ENCODE measurements around the gene PIN4. TPM values are rescaled to one million over a fixed set of nuclear protein-coding genes. Genes with fewer than 3 reads are reported as not detected.

PIN4 gene
- total and polyA plus RNA-seq, 2 of the 8 experiments (the other 6 are each of a cell fraction or from before 2014, with no cell fraction given) = 4.8 to 9.4 TPM

DNA sequence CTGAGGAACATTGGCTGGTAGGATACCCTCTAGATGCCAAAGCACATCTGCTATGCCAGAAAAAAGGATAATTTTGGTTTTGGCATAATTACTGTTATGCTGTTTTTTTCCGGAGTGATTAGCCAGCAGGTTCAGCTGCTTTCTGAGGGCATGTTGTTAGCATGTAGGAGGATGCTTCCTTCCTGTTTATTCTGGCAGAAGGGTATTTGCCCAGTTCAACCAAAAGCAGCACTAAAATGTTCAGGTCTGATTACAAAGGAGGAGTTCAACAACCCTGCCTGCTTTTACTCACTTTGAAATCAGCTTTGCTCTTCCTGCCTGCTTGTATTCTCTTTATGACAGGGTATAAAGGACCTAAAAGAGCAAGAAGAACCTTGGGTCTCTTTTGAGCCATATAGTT, 35.4 kb downstream of the PIN4 start:
- Histone ChIP-seq H3K27ac (ENCODE audit: low read depth, low read length) (no peak overlapping the region), H3K79me2 (ENCODE audit: control insufficient read depth in 1 of 2, insufficient read depth in 2 of 2, low read length in 2 of 2) (0 out of 4 replicates have a peak, but pooled peaks cover 0 to 3% of the 10 kb centered on the region in 2 experiments), H3K4me2 (ENCODE audit: insufficient read depth in 1 of 2, low read depth in 2 of 2, low read length in 2 of 2) (no peak overlapping the region), H2BK20ac (ENCODE audit: low read length) (no peak overlapping the region), H4K91ac (replicated peaks; ENCODE audit: insufficient read length, low read length) (no peak overlapping the region), H3K4me3 (ENCODE audit: extremely low read depth in 1 of 4, insufficient read depth in 2 of 4, low read depth in 3 of 4, low read length in 4 of 4) (no peak overlapping the region), H3K9ac (replicated peaks in 1 of 4; ENCODE audit: extremely low read depth in 1 of 4, low read depth in 3 of 4, low read length in 3 of 4) (no peak overlapping the region), H2BK15ac (ENCODE audit: low read length) (no peak overlapping the region), H3K23me2 (ENCODE audit: low read depth, low read length) (no peaks in the 10 kb centered on the region), H3K18ac (ENCODE audit: extremely low read depth, low read length) (no peak overlapping the region), H4K5ac (ENCODE audit: insufficient read length, low read depth, low read length) (no peak overlapping the region), H2BK120ac (replicated peaks; ENCODE audit: low read depth, low read length) (no peak overlapping the region), H2AK5ac (ENCODE audit: low read depth, low read length) (no peak overlapping the region), H2BK5ac (ENCODE audit: low read depth, low read length) (no peak overlapping the region), H3K36me3 (ENCODE audit: control insufficient read depth in 2 of 4, insufficient read depth in 4 of 4, low read length in 3 of 4) (no peaks in the 10 kb centered on the region; a peak in 1 of 8 replicates), H2AFZ (ENCODE audit: low read length) (no peak overlapping the region), H4K20me1 (replicated peaks in 1 of 2; ENCODE audit: control insufficient read depth in 1 of 2, insufficient read depth in 2 of 2, low read length in 2 of 2) (no peaks in the 10 kb centered on the region), H3K79me1 (ENCODE audit: low read depth, low read length) (no peaks in the 10 kb centered on the region), H3K4me1 (replicated peaks in 1 of 4; ENCODE audit: control insufficient read depth in 3 of 4, insufficient read depth in 4 of 4, low read length in 3 of 4) (no peaks in the 10 kb centered on the region), H3K14ac (ENCODE audit: insufficient read length) (no peak overlapping the region), H3K9me3 (ENCODE audit: insufficient read depth in 2 of 2, low read depth in 1 of 2, low read length in 1 of 2) (peaks cover 0 to 6% of the 10 kb centered on the region in 2 experiments; a peak in 2 of 4 replicates), H3K27me3 (replicated peaks in 1 of 4; ENCODE audit: control insufficient read depth in 3 of 4, extremely low read depth in 1 of 4, insufficient read depth in 3 of 4, low read length in 3 of 4) (no peaks in the 10 kb centered on the region), H4K8ac (ENCODE audit: extremely low read depth, insufficient read depth, low read length) (no peak overlapping the region), H3K4ac (replicated peaks; ENCODE audit: insufficient read length, low read depth, low read length) (no peak overlapping the region), H3K56ac (replicated peaks; ENCODE audit: insufficient read length, low read depth, low read length) (no peak overlapping the region), H2BK12ac (ENCODE audit: low read depth, low read length) (no peak overlapping the region), H3K23ac (ENCODE audit: insufficient read length) (no peak overlapping the region)
- WGBS, 2 experiments (ENCODE audit: extremely low coverage in 1 of 2, insufficient coverage in 1 of 2, insufficient read length in 1 of 2, insufficient replicate concordance in 2 of 2, low coverage in 1 of 2, low lambda C conversion rate in 2 of 2, missing lambda C conversion rate in 1 of 2) = 100% methylated on average over 1 of the region's 1 CpG; no CpG with 5 or more reads in 1 of the 2 experiments
- CTCF ChIA-PET (ENCODE audit: partially characterized antibody) = no interaction called here
- POLR2A ChIA-PET (ENCODE audit: partially characterized antibody) = interaction anchor here (1.2 kb wide), 1 partner anchor 22 kb away, joined by 3 read pairs; the partner anchor contains the start of gene ERCC6L
- no peak for DNase-seq (ENCODE audit: low read depth in 1 of 2, low spot score in 2 of 2)
- FAIRE-seq = no peak
- TF ChIP-seq TCF12 (IDR thresholded peaks at IDR 0.05; ENCODE audit: low read depth, low read length) (no peak), SP1 (IDR thresholded peaks at IDR 0.05; ENCODE audit: low read depth, low read length) (no peak), KDM5A (IDR thresholded peaks at IDR 0.05; ENCODE audit: low read length) (no peak), HDAC6 (IDR thresholded peaks at IDR 0.05; ENCODE audit: low read depth, low read length) (no peak), TAF7 (optimal IDR thresholded peaks at IDR 0.05; ENCODE audit: borderline replicate concordance, low read depth, low read length) (no peak), CBX8 (IDR thresholded peaks at IDR 0.05; ENCODE audit: borderline replicate concordance, low read depth, low read length) (no peak), HDAC2 (IDR thresholded peaks at IDR 0.05; ENCODE audit: borderline replicate concordance in 1 of 2, low read depth in 2 of 2, low read length in 2 of 2) (no peak), JUN (IDR thresholded peaks at IDR 0.05; ENCODE audit: low read depth, low read length) (no peak), PHF8 (conservative IDR thresholded peaks at IDR 0.05; ENCODE audit: low read depth, low read length) (no peak)

Measured in H1 (cell line).